ENCODE data around the gene MPZL2. TPM values are rescaled to one million over a fixed set of nuclear protein-coding genes. Genes with fewer than 3 reads are reported as not detected.

MPZL2 gene
- total and polyA plus RNA-seq, 2 donors from 2014 or later = 16.8 to 111 TPM

DNA sequence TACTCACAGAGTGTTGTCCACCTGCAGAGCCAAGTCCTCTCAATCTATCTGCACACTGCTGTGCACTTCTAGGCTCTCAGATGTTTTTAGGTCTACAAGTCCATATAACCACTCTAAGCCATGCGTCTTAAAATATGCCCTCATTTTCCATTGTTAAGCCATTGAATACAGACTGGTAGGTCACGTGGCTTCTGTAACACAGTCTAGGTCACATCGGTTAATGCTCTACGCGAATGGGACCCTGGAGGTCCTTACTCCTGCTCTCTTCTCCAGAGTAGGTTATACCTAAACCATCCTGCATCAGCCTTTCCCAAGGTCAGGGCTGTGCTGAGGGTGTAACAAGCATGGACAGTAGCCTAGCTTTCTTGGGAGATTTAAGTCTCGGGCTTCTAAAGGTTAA lies 40.1 kb downstream of the MPZL2 start:
- H3K4me1 ChIP-seq (ENCODE audit: control insufficient read depth in 2 of 3, insufficient read depth in 2 of 3, low read depth in 1 of 3, low read length in 3 of 3) = no peaks in the 10 kb centered on the region
- H3K27ac ChIP-seq (ENCODE audit: low read depth in 2 of 2, low read length in 2 of 2) = no peak overlapping the region
- TF ChIP-seq, protein P1, sequence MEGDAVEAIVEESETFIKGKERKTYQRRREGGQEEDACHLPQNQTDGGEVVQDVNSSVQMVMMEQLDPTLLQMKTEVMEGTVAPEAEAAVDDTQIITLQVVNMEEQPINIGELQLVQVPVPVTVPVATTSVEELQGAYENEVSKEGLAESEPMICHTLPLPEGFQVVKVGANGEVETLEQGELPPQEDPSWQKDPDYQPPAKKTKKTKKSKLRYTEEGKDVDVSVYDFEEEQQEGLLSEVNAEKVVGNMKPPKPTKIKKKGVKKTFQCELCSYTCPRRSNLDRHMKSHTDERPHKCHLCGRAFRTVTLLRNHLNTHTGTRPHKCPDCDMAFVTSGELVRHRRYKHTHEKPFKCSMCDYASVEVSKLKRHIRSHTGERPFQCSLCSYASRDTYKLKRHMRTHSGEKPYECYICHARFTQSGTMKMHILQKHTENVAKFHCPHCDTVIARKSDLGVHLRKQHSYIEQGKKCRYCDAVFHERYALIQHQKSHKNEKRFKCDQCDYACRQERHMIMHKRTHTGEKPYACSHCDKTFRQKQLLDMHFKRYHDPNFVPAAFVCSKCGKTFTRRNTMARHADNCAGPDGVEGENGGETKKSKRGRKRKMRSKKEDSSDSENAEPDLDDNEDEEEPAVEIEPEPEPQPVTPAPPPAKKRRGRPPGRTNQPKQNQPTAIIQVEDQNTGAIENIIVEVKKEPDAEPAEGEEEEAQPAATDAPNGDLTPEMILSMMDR (IDR thresholded peaks at IDR 0.05; ENCODE audit: borderline replicate concordance, extremely low read depth, insufficient read depth) = no peak
- no peak for FAIRE-seq
- no peak for DNase-seq
- intact Hi-C loops (cut with DNase I) = no loop called here
- no peaks in the 10 kb centered on the region for H3K9me3 ChIP-seq (ENCODE audit: control insufficient read depth in 2 of 3, insufficient read depth in 1 of 3, low read length in 3 of 3)
- no peak overlapping the region for H3K9ac ChIP-seq (ENCODE audit: low read length in 3 of 3)
- no peaks in the 10 kb centered on the region for H3K27me3 ChIP-seq (ENCODE audit: control insufficient read depth, insufficient read depth, low read length)
- no peak overlapping the region for H3K4me3 ChIP-seq (ENCODE audit: low read length in 3 of 3)
- peaks cover 0 to 6% (median 0%) of the 10 kb centered on the region in 3 donors for H3K36me3 ChIP-seq (ENCODE audit: control insufficient read depth in 2 of 3, insufficient read depth in 3 of 3, low read length in 3 of 3)

DNA sequence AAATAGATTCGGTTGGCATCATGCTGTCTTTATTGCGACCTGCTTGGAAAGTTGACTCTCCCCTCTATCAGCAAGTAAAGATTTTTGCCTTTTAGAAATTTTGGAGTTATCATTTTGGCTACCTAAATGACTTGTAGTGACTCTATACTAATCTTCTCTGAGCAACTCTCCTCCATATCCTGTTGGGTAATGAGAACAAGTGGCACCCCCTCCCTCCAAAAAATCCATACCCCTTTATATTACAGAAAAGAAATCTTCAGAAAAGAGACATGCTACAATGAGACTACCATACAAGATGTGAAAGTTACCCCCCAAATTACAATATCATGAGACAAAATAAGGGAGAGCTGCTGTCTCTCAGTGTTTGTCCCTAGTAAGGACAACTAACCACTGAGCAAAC lies 40.5 kb downstream of the MPZL2 start:
- peaks cover 0 to 6% (median 0%) of the 10 kb centered on the region in 3 donors for H3K36me3 ChIP-seq (ENCODE audit: control insufficient read depth in 2 of 3, insufficient read depth in 3 of 3, low read length in 3 of 3)
- no peak overlapping the region for H3K4me3 ChIP-seq (ENCODE audit: low read length in 3 of 3)
- H3K9me3 ChIP-seq (ENCODE audit: control insufficient read depth in 2 of 3, insufficient read depth in 1 of 3, low read length in 3 of 3) = no peaks in the 10 kb centered on the region
- H3K27ac ChIP-seq (ENCODE audit: low read depth in 2 of 2, low read length in 2 of 2) = no peak overlapping the region
- DNase-seq (no peak), FAIRE-seq (no peak)
- no peak overlapping the region for H3K9ac ChIP-seq (ENCODE audit: low read length in 3 of 3)
- no peaks in the 10 kb centered on the region for H3K4me1 ChIP-seq (ENCODE audit: control insufficient read depth in 2 of 3, insufficient read depth in 2 of 3, low read depth in 1 of 3, low read length in 3 of 3)
- no peaks in the 10 kb centered on the region for H3K27me3 ChIP-seq (ENCODE audit: control insufficient read depth, insufficient read depth, low read length)
- intact Hi-C loops (cut with DNase I) = no loop called here
- TF ChIP-seq, protein P1 (IDR thresholded peaks at IDR 0.05; ENCODE audit: borderline replicate concordance, extremely low read depth, insufficient read depth) = no peak

DNA sequence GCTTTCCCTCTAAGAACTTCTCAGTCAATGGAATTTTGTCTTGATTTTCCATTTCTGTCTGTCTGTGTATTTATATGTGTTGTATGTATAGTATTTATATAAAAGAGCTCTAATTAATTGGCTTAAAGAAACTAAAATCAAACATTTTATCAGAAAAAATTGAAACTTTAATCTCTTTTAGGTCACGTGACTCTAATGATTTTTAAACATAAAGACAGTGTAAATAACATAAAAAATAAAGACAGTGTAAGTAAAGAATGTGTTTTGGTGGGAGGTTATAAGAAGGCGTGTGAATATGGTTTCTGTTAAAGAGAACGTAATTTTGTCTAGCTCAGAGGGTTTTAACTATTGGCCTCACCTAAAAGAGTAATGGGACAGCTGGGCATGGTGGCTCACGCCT lies 41.7 kb downstream of the MPZL2 start:
- TF ChIP-seq, protein P1 (IDR thresholded peaks at IDR 0.05; ENCODE audit: borderline replicate concordance, extremely low read depth, insufficient read depth) = no peak
- no peaks in the 10 kb centered on the region for H3K9me3 ChIP-seq (ENCODE audit: control insufficient read depth in 2 of 3, insufficient read depth in 1 of 3, low read length in 3 of 3)
- no peak overlapping the region for H3K27ac ChIP-seq (ENCODE audit: low read depth in 2 of 2, low read length in 2 of 2)
- peaks cover 0 to 3% (median 0%) of the 10 kb centered on the region in 3 donors for H3K36me3 ChIP-seq (ENCODE audit: control insufficient read depth in 2 of 3, insufficient read depth in 3 of 3, low read length in 3 of 3)
- DNase-seq (no peak), FAIRE-seq (no peak)
- H3K4me1 ChIP-seq (ENCODE audit: control insufficient read depth in 2 of 3, insufficient read depth in 2 of 3, low read depth in 1 of 3, low read length in 3 of 3) = no peaks in the 10 kb centered on the region
- H3K4me3 ChIP-seq (ENCODE audit: low read length in 3 of 3) = no peak overlapping the region
- no peaks in the 10 kb centered on the region for H3K27me3 ChIP-seq (ENCODE audit: control insufficient read depth, insufficient read depth, low read length)
- intact Hi-C loops (cut with DNase I) = no loop called here
- H3K9ac ChIP-seq (ENCODE audit: low read length in 3 of 3) = no peak overlapping the region

DNA sequence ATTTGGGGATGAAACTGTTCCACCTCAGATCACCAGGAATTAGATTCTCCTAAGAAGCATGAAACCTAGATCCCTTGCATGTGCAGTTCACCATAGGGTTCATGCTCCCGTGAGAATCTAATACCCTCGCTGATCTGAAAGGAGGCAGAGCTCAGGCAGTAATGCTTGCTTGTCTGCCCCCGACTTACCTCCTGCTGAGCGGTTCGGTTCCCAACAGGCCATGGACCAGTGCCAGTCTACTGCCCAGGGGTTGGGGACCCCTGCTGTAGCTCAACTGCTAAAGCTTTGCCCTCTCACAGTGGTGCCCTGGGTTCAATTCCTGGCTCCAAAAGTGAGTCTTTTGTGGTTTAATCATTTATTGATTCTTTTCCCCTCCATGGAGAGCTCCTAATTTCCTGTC lies 42.7 kb downstream of the MPZL2 start:
- TF ChIP-seq, protein P1 (IDR thresholded peaks at IDR 0.05; ENCODE audit: borderline replicate concordance, extremely low read depth, insufficient read depth) = no peak
- intact Hi-C loops (cut with DNase I) = no loop called here
- no peak for DNase-seq
- Histone ChIP-seq H3K9ac (ENCODE audit: low read length in 3 of 3) (no peak overlapping the region), H3K27ac (ENCODE audit: low read depth in 2 of 2, low read length in 2 of 2) (no peak overlapping the region), H3K27me3 (ENCODE audit: control insufficient read depth, insufficient read depth, low read length) (no peaks in the 10 kb centered on the region), H3K9me3 (ENCODE audit: control insufficient read depth in 2 of 3, insufficient read depth in 1 of 3, low read length in 3 of 3) (no peaks in the 10 kb centered on the region), H3K4me3 (ENCODE audit: low read length in 3 of 3) (no peak overlapping the region), H3K36me3 (ENCODE audit: control insufficient read depth in 2 of 3, insufficient read depth in 3 of 3, low read length in 3 of 3) (peaks cover 0 to 2% (median 0%) of the 10 kb centered on the region in 3 donors), H3K4me1 (ENCODE audit: control insufficient read depth in 2 of 3, insufficient read depth in 2 of 3, low read depth in 1 of 3, low read length in 3 of 3) (no peaks in the 10 kb centered on the region)
- no peak for FAIRE-seq

Data from kidney (tissue), 14 donors.